Myocyte (in vitro differentiated cells): ENCODE measurements around the gene MFSD12. TPM values are rescaled to one million over a fixed set of nuclear protein-coding genes. Genes with fewer than 3 reads are reported as not detected.

Source experiments
- DNase-seq: peaks from one replicate; pipeline ENCODE4 v3.0.0-alpha.2; 2012; ENCODE audit warnings: low read depth
- total RNA-seq: library from RNA; depleted of rRNA; stranded (reverse); fragments of >200 nt; gene quantifications from 2 replicates; pipeline ENCODE4 v1.2.3, GENCODE V29; 2014

Gene MFSD12
- total RNA-seq, 1 donor from 2014 or later, result 107 TPM

DNA sequence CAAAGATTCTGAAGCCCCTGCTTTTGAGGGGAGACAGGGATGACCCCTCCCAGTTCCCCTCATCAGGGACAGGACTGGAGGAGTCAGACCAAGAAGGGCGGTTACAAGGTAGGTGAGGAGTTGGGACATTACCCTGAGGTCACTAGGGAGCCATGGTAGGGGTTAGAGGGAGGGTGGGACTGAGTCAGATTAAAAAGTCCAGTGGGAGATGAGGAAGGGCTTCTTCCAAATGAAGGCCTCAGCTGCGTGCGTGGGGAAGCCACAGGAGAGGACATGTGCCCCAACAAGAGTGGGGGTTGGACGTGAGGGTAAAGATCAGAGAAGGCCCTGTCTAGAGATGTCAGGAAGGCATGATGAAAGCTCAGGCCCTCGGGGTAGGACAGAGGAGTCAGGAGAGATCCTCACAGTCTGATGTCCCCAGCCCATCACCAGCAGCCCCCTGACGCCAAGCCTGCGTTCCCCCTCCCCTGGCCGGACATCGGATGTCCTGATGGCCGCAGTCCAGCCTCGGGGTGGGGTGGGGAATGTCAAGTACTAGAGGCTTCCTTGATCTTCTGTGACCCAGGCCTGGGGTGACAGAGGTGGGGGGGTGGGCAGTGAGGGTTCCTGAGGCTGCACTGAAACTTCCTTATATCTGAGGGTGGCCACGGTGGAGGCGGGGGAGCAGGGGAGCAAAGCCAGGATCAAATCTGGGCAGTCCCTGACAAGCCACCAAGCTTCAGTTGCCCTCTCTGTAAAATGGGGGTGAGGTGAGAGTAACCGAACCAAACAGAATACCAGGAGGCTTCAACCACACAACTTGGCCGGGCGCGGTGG is 6.5 kb upstream of the MFSD12 start:
- no peak for DNase-seq

DNA sequence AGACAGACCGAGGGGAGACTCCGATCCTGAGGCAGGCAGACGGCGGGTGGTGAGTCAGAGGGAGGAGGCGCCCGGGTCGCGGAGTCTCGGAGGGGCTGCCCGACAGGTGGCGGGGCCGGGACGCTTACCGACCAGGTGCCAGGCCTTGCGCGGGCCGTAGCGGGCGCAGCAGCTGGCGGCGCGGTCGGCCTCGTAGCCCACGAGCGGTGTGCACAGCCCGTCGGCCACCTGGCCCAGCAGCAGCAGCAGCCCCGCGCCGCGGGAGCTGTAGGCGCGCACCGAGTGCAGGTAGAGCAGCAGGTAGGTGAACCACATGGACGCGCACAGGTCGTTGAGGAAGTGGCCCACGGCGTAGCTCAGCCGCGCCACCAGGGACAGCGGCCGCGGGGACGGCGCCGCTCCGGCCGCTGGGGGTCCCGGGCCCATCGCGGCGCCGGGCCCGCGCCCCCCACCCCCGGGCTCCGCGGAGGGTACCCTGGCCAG is 367 bp downstream of the MFSD12 start:
- peak; percentile 66 for DNase-seq

DNA sequence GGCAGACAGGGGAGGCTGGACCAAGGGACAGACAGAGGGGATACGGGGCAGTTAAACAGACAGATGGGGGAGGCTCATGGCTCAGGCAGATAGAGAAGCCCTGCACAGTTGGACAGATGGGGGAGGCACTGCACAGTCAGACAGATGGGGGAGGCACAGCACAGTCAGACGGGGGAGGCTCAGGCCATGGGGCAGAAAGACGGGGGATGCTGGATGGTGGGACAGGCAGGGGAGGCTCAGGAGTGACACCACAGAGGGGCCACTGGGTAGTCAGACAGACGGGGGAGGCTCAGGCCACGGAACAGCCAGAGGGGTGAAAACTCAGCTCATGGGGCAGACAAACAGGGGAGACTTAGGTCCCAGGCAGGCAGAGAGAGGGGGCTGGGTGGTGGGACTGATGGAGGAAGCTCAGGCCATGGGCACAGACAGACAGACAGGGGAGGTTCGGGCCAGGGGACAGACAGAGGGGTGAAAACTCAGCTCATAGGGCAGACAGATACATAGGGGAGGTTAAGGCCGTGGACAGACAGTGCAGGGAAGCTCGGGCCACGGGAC is 886 bp downstream of the MFSD12 start:
- DNase-seq, result no peak

DNA sequence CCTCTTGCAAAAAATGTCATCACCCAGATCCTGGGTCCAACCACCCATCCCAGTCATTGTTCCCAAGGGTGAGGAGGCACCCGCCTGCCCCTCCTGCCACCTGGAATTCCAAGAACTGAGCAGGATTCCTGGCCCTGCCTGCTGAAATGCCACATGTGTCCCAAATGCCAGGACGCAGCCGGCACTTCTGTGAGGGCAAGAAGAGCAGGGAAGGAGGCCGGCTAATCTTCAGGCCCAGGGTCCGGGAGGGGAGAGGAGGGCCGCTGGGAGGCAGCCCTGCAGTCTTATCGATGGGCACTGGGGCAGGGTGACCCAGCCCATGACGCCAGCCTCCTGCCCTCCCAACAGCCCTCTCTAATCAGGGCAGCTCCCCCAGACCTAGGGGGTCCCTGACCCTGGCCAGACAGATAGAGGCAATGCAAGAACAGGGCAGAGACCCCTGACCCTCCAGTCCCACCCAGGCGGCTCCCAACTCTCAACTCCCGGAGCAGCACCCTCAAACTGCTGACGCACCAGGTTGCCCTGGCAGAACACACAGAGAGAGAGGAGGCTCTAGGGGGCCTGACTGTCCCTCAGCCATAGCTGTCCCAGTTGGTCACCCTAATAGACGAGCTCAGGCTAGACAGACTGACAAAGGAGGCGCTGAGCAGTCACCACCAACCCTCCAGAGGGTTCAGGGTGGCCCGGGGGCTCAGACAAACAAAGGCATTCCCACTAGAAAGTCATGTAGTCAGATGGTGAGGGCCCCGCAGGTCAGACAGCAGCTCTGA is 1.5 kb downstream of the MFSD12 start:
- no peak for DNase-seq

DNA sequence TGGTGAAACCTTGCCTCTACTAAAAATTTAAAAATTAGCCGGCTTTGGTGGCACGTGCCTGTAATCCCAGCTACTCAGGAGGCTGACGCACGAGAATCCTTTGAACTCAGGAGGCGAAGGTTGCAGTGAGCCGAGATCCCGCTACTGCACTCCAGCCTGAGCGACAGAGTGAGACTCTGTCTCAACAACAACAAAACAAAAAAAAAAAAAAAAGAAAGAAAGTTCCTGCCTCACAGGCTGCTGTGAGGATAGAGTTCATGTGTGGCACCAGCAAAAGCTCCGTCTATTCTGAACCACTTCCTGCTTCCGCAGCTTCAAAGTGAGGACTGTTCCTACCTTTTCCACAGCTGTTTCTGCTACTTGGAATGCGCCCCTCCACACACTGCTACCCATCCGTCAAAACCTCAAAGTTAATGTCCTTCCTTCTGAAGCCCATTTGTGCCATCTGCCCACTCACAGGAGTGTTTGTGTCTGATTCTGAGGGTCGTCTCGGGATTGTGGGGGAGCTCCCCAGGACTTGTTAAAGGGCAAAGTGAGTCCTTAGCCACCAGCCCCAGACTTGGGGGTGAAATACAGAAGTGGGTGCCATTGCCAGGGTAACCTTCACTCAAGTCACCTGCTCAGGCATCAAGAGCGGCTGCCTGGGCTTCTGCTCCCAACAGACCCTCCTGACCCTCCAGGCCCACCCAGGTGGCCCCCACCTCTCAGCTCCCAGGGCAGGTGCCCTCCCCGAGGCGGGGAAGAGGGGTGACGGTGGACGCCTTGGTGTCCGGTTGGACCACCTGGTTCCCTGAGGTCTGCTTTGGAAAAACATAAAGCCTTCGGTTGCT is 2.9 kb downstream of the MFSD12 start:
- no peak for DNase-seq

DNA sequence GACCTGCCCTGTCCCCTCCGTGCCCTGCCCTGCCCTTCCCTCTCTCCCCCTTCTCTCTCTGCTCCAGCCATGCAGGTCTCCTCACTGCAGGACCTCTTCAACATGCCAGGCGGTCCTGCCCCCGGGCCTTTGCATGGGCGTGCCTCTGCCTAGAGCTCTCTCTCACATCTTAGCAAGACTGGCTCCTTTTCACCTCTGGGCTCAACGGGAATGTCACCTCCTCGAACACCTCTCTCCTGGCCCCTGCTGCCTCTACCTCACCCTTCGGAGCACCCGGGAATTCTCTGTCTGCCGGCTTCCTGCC is 5.6 kb downstream of the MFSD12 start:
- no peak for DNase-seq

DNA sequence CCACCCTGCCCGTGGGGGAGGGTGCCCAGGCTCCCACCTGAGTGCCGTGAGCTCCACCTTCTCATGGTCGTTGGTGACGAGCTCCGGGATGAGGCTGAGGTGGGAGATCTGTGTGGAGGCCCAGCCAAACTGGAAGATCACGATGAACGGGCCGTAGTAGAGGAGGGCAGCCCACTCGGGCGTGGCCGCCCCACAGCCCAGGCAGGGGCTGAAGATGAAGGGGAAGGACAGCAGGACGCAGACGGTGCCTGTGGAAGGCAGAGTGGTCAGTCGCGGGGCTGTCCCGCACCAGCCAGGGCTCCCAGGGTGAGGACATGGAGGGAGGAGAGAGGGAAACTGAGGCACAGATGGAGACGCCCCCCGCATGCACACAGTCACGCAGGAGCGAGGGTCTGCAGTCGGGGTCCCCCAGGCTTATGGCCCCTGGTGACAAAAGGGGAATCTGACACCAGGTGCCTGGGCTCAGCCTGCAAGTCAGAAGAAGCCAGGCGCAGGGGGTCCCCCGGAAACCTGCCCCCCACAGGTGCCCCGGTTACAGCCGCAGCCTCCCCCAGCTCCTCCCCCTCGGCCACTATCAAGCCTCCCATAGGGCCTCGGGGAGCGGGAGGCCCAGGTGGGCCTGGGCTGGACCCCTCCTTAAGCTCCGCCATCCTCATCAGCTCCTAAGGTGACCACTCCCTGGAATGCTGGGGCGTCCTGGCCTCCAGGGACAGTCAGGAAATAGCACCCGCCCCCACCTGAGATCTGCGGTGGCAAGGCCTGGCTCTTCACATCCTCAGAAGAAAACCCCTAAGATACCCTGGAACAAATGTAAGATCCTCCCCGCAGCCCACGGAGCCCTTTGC is 6.2 kb downstream of the MFSD12 start:
- DNase-seq, result no peak

DNA sequence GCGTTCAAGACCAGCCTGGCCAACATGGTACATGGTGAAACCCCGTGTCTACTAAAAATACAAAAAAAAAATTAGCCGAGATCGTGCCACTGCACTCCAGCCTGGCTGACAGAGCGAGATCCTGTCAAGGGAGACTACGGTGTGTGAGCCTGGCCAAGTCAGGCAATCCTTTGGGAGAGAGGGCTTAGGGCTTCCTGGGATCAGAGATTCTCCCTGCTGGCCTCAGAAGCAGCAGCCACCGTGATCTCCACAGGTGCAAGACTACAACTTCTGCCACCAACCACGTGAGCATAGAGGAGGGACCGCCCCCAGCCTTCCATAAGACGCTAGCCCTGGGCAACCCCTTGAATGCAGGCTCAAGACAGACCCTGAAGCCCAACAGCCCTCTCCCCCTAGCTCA is 7.6 kb downstream of the MFSD12 start:
- DNase-seq, result no peak

DNA sequence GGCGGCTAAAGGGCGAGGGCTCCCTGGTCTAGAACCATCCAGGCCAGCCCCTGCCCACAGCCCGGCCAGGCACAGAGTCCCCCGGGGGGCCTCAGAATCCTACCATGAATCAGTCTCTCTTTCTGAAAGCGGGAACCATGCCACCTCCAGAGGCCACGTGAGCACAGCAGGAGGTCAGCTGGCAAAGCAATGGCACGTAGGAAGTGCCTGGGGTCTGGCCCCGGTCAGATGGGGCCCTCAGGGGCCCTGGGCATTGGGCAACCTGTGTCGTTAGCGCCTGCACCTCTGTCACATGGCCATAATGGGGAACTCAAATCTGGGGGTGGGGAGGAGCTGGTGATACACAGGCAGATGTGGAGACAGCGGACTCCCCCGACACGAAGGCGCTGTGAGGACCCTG is 8.8 kb downstream of the MFSD12 start:
- DNase-seq, result no peak

DNA sequence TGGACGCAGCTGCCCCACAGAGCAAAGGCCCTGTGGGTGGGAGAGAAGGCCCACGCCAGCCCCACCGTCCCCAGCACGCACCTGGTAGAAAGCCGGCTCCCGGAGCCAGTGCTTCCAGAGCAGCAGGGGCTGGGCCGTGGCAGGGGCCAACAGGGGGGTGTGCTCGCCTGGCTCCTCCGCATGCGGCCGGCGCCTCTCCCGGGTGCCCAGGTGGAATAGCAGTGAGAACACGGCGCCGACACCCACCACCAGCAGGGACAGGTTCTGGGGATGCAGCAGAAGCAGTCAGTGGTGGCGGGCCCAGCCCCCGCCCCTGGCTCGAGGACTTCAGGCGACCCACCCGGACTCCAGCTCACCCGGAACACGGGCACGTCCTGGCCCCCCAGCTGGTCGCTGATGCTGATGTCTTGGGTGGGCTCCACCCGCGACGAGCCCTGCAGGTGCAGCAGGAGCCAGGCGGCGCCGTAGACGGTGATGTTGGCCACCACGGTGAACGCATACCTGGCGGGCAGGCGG is 9.6 kb downstream of the MFSD12 start:
- DNase-seq, result no peak

DNA sequence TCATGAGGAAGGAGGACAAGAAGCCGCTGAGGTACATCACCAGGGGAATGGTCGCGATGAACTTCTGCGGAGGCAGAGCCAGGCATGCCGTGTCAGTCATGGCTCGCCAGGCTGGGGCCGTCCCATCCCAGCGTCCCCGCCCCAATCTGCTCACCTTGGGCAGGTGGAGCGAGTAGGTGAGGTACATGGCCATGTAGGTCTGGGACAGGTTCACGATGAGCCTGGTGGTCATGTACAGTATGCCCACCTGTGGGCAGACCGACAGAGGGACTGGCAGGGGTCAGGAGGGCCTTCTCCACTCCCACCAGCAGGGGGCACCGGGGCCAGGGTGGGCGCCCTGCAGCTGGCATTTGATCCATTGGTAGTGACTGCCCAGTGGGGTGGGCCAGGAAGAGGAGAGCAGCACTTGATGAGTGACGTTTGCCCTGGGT is 10.1 kb downstream of the MFSD12 start:
- DNase-seq, result no peak

DNA sequence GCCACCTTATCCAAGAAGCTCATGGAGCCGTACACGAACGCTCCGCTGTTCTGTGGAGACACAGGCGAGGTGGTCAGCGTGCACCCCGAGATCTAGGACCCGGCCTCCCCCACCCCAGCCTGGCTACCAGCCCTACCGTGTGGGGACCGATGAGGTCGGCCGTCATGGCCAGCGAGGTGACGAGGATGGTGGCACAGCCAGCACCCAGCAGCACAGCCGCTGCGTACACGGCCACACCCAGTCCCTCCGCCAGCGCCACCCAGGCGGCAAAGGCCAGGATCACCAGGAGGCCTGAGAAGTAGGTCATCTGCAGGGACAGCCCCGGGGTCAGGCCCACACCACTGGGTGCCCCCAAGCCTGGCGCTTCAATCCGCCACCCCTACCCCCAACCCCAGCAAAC is 11.3 kb downstream of the MFSD12 start:
- no peak for DNase-seq

DNA sequence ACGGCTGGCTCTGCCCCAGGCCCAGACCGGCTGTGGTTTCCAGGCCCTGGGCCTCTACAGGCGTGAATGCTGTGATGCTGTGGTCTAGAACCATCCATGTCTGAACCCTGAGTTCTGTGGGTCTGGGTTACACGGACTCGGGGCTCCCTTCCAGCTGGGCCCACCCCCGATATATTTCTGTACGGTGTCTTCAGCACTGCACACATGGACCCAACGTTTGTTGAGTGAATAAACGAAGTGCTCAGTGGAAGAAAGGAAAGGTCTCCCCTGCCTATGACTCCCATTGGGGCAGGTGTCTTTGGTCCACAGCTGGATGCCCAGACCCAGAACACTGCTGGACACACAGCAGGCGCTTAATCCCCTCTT is 11.7 kb downstream of the MFSD12 start:
- no peak for DNase-seq

DNA sequence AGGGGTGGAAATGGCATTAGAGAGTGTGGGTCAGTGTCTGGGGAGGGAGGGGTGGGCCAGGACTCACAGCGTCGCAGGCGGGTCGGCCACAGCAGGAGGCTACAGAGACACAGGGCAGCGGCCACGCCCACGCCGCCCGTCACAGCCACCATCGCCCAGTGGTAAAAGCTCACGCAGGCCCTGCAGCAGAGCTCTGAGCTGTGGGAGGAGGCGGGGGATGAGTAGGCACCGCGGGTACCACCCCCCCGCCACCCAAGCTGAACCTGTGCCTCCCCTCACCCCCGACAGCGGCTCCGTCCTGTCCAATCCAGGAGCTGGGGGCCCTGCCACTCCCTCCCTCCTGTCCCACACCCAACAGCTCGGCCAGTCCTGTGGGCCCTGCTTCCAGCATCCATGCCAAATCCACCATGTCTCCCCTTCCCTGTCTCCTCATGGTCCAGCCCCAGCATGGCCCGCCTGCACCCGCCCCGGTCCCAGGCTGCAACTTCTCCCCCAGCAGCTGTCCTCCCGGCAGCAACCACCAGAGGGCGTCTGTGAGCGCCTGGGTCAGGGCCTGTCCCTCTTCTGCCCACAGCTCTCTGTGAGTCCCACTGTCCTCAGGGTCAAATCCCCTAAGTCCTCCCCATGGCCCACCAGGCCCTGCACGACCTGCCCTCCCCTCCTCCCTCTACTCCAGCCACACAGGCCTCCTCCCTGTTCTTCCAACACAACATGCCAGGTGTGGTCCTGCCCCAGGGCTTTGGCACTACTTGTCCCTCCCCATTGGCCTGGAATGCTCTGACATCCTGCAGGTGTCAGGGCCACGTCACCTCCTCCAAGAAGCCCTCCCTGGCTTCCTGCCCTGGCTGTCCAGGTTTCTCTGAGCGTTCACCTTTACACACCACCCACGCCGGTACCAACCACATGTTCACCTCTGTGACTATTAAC is 12.4 kb downstream of the MFSD12 start:
- peak; percentile 56 for DNase-seq

DNA sequence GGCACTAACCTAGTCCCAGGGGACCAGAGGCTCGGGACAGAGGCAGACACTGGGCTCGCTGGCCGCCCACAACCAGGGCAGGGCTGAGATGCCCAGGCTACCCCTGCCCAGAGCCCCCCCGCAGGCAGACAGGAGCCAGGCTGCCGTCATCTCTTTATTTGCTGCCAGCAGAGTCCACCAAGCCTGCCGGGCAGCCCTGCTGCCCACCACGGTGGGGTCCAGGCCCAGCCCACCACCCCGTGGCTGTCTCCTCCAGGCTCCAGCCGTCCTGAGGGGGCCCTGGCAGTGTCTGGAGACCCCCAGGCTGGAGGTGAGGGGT is 13.4 kb downstream of the MFSD12 start:
- no peak for DNase-seq

DNA sequence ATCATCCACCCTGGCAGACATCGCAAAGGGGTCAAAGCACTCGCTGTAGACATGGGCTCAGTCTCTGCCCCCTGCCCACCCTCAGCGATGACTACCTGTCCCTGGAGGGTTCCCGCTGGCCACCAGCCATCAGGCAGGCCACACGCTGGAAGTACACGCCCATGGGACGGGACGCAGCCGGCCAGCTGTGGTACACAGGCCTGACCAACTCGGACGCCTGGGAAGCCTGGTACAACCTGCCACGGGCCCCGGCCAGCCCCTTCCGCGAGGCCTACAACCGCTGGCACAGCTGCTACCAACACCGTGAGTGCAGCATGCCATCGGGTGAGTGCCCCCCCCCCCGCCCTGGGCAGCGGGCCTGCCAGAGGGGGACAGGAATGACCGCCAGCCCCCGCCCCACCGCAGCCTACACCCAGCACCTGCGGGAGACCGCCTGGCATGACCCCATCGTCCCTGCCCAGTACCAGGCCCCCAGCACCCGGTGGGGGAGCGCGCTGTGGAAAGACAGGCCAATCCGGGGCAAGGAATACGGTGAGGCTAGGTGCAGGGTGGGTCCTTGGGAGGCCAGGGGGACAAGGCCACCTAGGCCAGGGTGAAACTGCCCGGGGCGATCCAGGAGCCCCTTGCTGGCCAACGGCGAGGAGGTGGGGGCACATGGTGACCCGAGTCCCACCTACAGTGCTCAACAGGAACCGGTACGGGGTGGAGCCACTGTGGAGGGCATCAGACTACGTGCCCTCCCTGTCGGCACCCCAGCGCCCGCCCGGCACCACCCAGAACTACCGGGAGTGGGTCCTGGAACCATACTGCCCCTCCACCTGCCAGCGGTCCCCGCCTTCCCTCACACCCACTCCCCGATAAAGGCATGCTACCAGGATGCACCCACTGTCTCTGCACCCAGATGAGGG is 14.0 kb downstream of the MFSD12 start:
- DNase-seq, result peak; percentile 37

DNA sequence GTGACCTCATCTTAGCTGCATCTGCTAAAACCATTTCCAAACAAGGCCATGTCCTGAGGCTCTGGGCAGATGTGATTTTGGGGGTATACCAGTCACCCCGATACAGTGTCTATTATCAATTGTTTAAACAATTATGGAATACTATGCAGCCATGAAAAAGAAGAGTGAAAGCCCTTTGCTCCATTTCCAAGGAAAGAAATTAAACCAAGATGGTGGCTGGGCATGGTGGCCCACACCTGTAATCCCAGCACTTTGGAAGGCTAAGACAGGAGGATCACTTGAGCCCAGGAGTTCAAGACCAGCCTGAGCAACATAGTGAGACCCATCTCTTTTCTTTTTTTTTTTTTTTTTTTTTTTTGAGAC is 17.6 kb downstream of the MFSD12 start:
- no peak for DNase-seq

DNA sequence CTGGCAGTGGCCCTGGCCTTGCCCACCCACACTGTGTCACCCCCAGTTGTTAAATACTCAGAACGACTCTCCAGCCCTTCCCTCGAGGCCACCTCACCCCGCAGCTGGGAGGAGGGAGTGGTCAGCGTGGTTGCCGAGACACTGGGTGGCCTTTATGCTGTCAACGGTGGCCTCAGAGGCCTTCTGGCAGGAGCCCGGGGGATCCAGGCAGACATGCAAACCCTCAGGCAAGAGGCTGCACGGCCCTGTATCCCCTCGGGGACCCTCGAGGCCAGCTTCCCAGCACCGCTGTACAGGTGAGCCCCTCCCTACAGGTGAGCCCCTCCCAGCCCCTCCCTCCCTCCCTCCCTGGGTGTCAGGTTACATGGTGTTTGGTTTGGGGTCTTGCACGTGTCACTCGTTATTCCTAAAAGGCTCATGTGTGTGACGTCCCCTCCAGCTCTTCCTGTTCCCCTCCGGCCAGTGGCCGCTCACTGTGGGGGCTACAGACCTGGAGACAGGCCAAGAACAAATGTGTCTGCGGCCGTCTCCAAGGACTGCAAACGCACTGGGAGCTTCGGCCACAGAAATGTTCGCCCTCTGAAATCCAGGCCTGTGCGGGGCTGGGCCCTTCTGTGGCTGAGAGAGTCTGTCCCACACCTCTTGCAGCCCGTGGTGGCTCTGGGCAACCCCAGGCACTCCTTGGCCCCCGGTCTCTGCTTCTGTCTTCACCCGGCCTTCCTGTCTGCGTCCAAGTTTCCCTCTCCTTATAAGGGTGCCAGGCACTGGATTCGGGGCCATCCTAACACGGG is 18.2 kb downstream of the MFSD12 start, which contains the start of gene TEKTIP1:
Gene TEKTIP1, plus strand, starts transcription at position 210 of the 791 bp plus-strand sequence. Its CDS starts 4 bp downstream, at position 214.
- peak; percentile 55 for DNase-seq
